ENCODE measurements around the gene KCNN3.

KCNN3 gene

GRCh38 chr1:154759196-154759595, 110.9 kb downstream of the KCNN3 start:
- ChIA-PET CTCF (interaction anchor here (0.6 to 2.0 kb wide), 4 partner anchors 39 to 236 kb away, joined by 3 to 5 read pairs (median 4); no protein-coding TSS in a partner anchor), POLR2A (no interaction called here)
- H3K9me3 ChIP-seq (ENCODE audit: control insufficient read depth, insufficient read depth, low read depth, low read length), result no peaks in the 10 kb centered on the region
- no peak overlapping the region for H3K4me3 ChIP-seq (ENCODE audit: low read depth, low read length)
- no peaks in the 10 kb centered on the region for H3K36me3 ChIP-seq (ENCODE audit: control insufficient read depth in 2 of 2, insufficient read depth in 1 of 2, low read length in 2 of 2)
- TF ChIP-seq ZNF654 (tag by site-specific recombination; IDR thresholded peaks at IDR 0.05; ENCODE audit: low read depth), result no peak
- TF ChIP-seq ZEB2 (tag by site-specific recombination; IDR thresholded peaks at IDR 0.05), result no peak
- no peak for TF ChIP-seq PATZ1 (tag by site-specific recombination; IDR thresholded peaks at IDR 0.05)
- no peak for TF ChIP-seq ZNF791 (tag by site-specific recombination; IDR thresholded peaks at IDR 0.05)
- no peak for TF ChIP-seq ZNF184 (tag by site-specific recombination; IDR thresholded peaks at IDR 0.05)
- TF ChIP-seq WT1 (tag by site-specific recombination; IDR thresholded peaks at IDR 0.05), result no peak
- no peak for TF ChIP-seq ATF2 (tag by site-specific recombination; IDR thresholded peaks at IDR 0.05; ENCODE audit: low read depth)
- TF ChIP-seq OVOL3 (tag by site-specific recombination; IDR thresholded peaks at IDR 0.05), result no peak
- no peak for TF ChIP-seq ZFP37 (tag by site-specific recombination; IDR thresholded peaks at IDR 0.05)
- no peak for TF ChIP-seq TRIM28 (IDR thresholded peaks at IDR 0.05; ENCODE audit: borderline replicate concordance, low read length)
- no peak for TF ChIP-seq ZNF324 (tag by site-specific recombination; IDR thresholded peaks at IDR 0.05)
- no peak for TF ChIP-seq ZNF391 (tag by site-specific recombination; IDR thresholded peaks at IDR 0.05; ENCODE audit: borderline replicate concordance, low read depth)
- TF ChIP-seq ZNF585B (tag by site-specific recombination; IDR thresholded peaks at IDR 0.05), result no peak
- TF ChIP-seq ZFHX2 (tag by site-specific recombination; conservative IDR thresholded peaks at IDR 0.05), result no peak
- H3K4me1 ChIP-seq (ENCODE audit: control insufficient read depth, insufficient read depth, low read length), result no peaks in the 10 kb centered on the region
- H3K27ac ChIP-seq (ENCODE audit: extremely low read depth, low read depth, low read length), result no peak overlapping the region

GRCh38 chr1:154758346-154758745, 111.7 kb downstream of the KCNN3 start:
- Histone ChIP-seq H3K27ac (ENCODE audit: extremely low read depth, low read depth, low read length) (no peak overlapping the region), H3K4me3 (ENCODE audit: low read depth, low read length) (no peak overlapping the region), H3K9me3 (ENCODE audit: control insufficient read depth, insufficient read depth, low read depth, low read length) (no peaks in the 10 kb centered on the region), H3K4me1 (ENCODE audit: control insufficient read depth, insufficient read depth, low read length) (no peaks in the 10 kb centered on the region), H3K36me3 (ENCODE audit: control insufficient read depth in 2 of 2, insufficient read depth in 1 of 2, low read length in 2 of 2) (no peaks in the 10 kb centered on the region)
- ChIA-PET POLR2A (no interaction called here), CTCF (interaction anchor here (0.6 to 0.8 kb wide), 2 partner anchors 38 to 237 kb away, joined by 3 to 5 read pairs; no protein-coding TSS in a partner anchor)
- TF ChIP-seq ZNF248 (tag by site-specific recombination; IDR thresholded peaks at IDR 0.05) (no peak), ZBTB48 (tag by site-specific recombination; IDR thresholded peaks at IDR 0.05) (no peak), ZNF621 (tag by site-specific recombination; IDR thresholded peaks at IDR 0.05) (no peak), WT1 (tag by site-specific recombination; IDR thresholded peaks at IDR 0.05) (no peak), ZNF791 (tag by site-specific recombination; IDR thresholded peaks at IDR 0.05) (no peak), ZNF341 (tag by site-specific recombination; IDR thresholded peaks at IDR 0.05; ENCODE audit: low read depth) (no peak), PBX3 (CRISPR knock-in tag; IDR thresholded peaks at IDR 0.05) (no peak), ZNF626 (tag by site-specific recombination; IDR thresholded peaks at IDR 0.05) (no peak), ZNF391 (tag by site-specific recombination; IDR thresholded peaks at IDR 0.05; ENCODE audit: borderline replicate concordance, low read depth) (no peak), SETDB1 (IDR thresholded peaks at IDR 0.05; ENCODE audit: insufficient read length, low read length) (no peak), HIC1 (tag by site-specific recombination; IDR thresholded peaks at IDR 0.05) (no peak), ZNF366 (tag by site-specific recombination; conservative IDR thresholded peaks at IDR 0.05) (no peak), ZNF830 (tag by site-specific recombination; IDR thresholded peaks at IDR 0.05; ENCODE audit: low read depth) (no peak), MEIS1 (CRISPR knock-in tag; IDR thresholded peaks at IDR 0.05; ENCODE audit: borderline replicate concordance) (no peak), ZNF37A (tag by site-specific recombination; IDR thresholded peaks at IDR 0.05) (no peak), ZIC2 (tag by site-specific recombination; IDR thresholded peaks at IDR 0.05) (no peak), ZSCAN23 (tag by site-specific recombination; IDR thresholded peaks at IDR 0.05) (no peak)
